ENCODE data around the gene EPAS1. TPM values are rescaled to one million over a fixed set of nuclear protein-coding genes. Genes with fewer than 3 reads are reported as not detected.

Gene EPAS1
- total and polyA plus RNA-seq, 5 donors, result 149 to 340 (median 246) TPM

GRCh38 chr2:46342566-46343315, 45.5 kb downstream of the EPAS1 start:
- ATAC-seq (no peak), DNase-seq (peak in 1 of 3 donors; percentile 16)
- intact Hi-C loops (cut with DNase I), result no loop called here
- H3K27ac ChIP-seq (ENCODE audit: low read length), result peak overlapping the region; percentile 17
- H3K4me3 ChIP-seq (ENCODE audit: low read length), result no peak overlapping the region
- 55% methylated on average over 9 of the region's 9 CpGs for WGBS
- H3K9me3 ChIP-seq (ENCODE audit: control insufficient read depth, low read length), result no peaks in the 10 kb centered on the region
- H3K4me1 ChIP-seq (ENCODE audit: control insufficient read depth, insufficient read depth, low read length), result peaks cover 50% of the 10 kb centered on the region
- no peaks in the 10 kb centered on the region for H3K27me3 ChIP-seq (ENCODE audit: control insufficient read depth, insufficient read depth)

DNA sequence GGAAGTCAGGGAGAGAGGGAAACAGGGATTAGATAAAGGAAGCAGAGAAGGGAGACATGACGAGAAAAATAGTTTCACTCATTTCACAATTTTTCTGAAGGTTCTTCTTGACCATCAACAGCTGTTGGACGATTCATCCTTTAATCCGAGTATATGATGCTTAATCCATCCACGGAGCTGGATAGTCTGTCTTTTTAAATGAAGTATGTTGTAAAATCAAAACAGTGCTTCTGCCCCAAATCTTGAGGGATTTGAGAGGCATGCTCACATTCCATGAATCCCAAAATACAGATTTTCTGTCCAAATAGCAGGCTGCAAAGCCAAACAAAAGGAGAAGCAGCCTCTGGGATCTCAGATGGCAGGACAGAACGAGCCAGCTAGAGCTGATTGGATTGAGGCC, 47.5 kb downstream of the EPAS1 start:
- Histone ChIP-seq H3K9me3 (ENCODE audit: control insufficient read depth, low read length) (no peaks in the 10 kb centered on the region), H3K4me1 (ENCODE audit: control insufficient read depth, insufficient read depth, low read length) (peaks cover 49% of the 10 kb centered on the region), H3K4me3 (ENCODE audit: low read length) (no peak overlapping the region), H3K27ac (ENCODE audit: low read length) (no peak overlapping the region), H3K27me3 (ENCODE audit: control insufficient read depth, insufficient read depth) (no peaks in the 10 kb centered on the region)
- WGBS, result 46% methylated on average over 5 of the region's 5 CpGs
- DNase-seq, result no peak
- intact Hi-C loops (cut with DNase I), result no loop called here
- ATAC-seq, result no peak

- intact Hi-C loops (cut with DNase I), result no loop called here
Observed at GRCh38 chr2:46345775-46346174, 48.6 kb downstream of the EPAS1 start.

GRCh38 chr2:46346719-46347118, 49.5 kb downstream of the EPAS1 start:
- no peaks in the 10 kb centered on the region for H3K9me3 ChIP-seq (ENCODE audit: control insufficient read depth, low read length)
- no peaks in the 10 kb centered on the region for H3K27me3 ChIP-seq (ENCODE audit: control insufficient read depth, insufficient read depth)
- intact Hi-C loops (cut with DNase I), result no loop called here
- H3K4me1 ChIP-seq (ENCODE audit: control insufficient read depth, insufficient read depth, low read length), result peaks cover 44% of the 10 kb centered on the region
- whole genome bisulfite sequencing, result 85% methylated on average over 10 of the region's 10 CpGs
- H3K4me3 ChIP-seq (ENCODE audit: low read length), result no peak overlapping the region
- ATAC-seq (no peak), DNase-seq (peak in 1 of 3 donors; percentile 40)
- H3K27ac ChIP-seq (ENCODE audit: low read length), result peak overlapping the region; percentile 1

More at GRCh38 chr2:46345775-46346174, 48.6 kb downstream of the EPAS1 start:
- WGBS, result 54% methylated on average over 3 of the region's 3 CpGs
- no peak overlapping the region for H3K4me3 ChIP-seq (ENCODE audit: low read length)
- no peak for DNase-seq
- no peaks in the 10 kb centered on the region for H3K27me3 ChIP-seq (ENCODE audit: control insufficient read depth, insufficient read depth)
- H3K27ac ChIP-seq (ENCODE audit: low read length), result no peak overlapping the region
- peaks cover 45% of the 10 kb centered on the region for H3K4me1 ChIP-seq (ENCODE audit: control insufficient read depth, insufficient read depth, low read length)
- ATAC-seq, result no peak
- H3K9me3 ChIP-seq (ENCODE audit: control insufficient read depth, low read length), result no peaks in the 10 kb centered on the region

DNA sequence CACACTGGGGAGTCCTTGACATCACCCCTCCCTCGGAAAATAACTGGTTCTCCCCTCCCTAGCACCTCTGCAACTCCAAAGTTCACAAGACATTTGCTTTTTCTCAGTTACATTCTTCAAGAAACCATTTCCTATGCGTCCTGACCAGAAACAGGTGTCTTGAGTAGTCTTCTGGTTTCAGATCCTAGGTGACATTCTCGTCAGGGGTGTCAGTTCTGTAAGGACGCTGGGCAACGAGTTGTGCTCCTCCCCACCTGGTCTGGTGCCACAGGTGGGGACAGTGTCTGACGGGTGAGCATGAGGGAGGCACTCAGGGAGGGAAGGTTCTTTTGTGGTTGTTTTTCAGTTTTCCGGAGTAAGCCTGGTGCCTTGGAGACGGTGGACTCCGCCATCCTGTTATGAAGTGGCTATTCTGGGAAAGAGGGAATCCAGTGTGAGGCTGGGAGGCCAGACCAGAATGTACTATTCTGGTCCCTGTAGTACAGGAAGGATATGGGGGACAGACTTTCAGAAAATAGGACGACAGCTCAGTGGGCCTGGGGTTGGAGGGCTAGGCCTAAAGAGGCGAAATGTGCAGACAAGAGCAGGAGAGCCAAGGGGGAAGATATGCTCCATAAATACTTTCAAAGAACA, 50.6 kb downstream of the EPAS1 start:
- Histone ChIP-seq H3K9me3 (ENCODE audit: control insufficient read depth, low read length) (no peaks in the 10 kb centered on the region), H3K27ac (ENCODE audit: low read length) (peak overlapping the region; percentile 24), H3K4me1 (ENCODE audit: control insufficient read depth, insufficient read depth, low read length) (peaks cover 37% of the 10 kb centered on the region), H3K4me3 (ENCODE audit: low read length) (no peak overlapping the region), H3K27me3 (ENCODE audit: control insufficient read depth, insufficient read depth) (no peaks in the 10 kb centered on the region)
- no peak for DNase-seq
- intact Hi-C loops (cut with DNase I), result no loop called here
- WGBS, result 62% methylated on average over 11 of the region's 11 CpGs
- no peak for ATAC-seq

- peak in 1 of 3 donors; percentile 35 for DNase-seq
- Histone ChIP-seq H3K4me1 (ENCODE audit: control insufficient read depth, insufficient read depth, low read length) (peaks cover 33% of the 10 kb centered on the region), H3K27me3 (ENCODE audit: control insufficient read depth, insufficient read depth) (no peaks in the 10 kb centered on the region), H3K4me3 (ENCODE audit: low read length) (no peak overlapping the region), H3K9me3 (ENCODE audit: control insufficient read depth, low read length) (no peaks in the 10 kb centered on the region), H3K27ac (ENCODE audit: low read length) (peak overlapping the region; percentile 51)
- intact Hi-C loops (cut with DNase I), result no loop called here
- 68% methylated on average over 6 of the region's 6 CpGs for WGBS
- no peak for ATAC-seq
Observed at GRCh38 chr2:46349115-46349547, 51.9 kb downstream of the EPAS1 start.

DNA sequence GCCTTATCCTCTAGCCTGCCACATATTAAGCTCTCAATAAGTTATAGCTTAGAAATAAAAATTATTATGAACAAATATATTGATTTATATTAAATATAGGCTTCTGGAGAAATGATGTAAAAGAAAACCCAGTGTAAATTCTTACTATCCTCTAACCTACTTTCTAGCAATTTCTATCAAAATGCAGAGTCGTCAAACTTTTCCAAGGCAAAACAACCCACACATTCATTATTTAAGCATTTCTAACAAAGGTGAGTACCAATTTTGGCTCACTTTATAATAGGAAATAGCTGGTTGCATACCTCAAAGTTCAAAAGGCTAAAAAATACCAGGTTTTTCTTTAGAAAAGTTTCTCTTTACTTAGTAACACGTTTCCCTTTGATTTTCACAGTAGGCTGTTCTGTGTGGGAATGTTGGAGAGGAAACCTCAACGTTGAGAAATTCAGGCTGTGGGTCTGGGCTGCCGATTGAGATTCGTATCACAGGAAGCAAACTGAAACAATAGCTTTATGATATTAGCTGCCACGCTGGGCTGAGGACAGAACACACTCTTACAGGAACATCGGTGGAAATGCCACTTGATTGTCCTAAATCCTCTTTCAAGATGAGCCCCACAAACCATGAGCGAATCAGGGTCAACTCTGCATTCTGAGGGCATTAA, 53.0 kb downstream of the EPAS1 start:
- Histone ChIP-seq H3K4me3 (ENCODE audit: low read length) (no peak overlapping the region), H3K27me3 (ENCODE audit: control insufficient read depth, insufficient read depth) (no peaks in the 10 kb centered on the region), H3K4me1 (ENCODE audit: control insufficient read depth, insufficient read depth, low read length) (peaks cover 34% of the 10 kb centered on the region), H3K9me3 (ENCODE audit: control insufficient read depth, low read length) (no peaks in the 10 kb centered on the region), H3K27ac (ENCODE audit: low read length) (no peak overlapping the region)
- intact Hi-C loops (cut with DNase I), result loop anchor here in 1 of 4 donors (10.0 kb wide), 1 partner anchor 45 kb away; no protein-coding TSS in a partner anchor
- WGBS, result 45% methylated on average over 8 of the region's 8 CpGs
- DNase-seq, result no peak
- peak in 1 of 2 donors; percentile 31 for ATAC-seq

- 49% methylated on average over 5 of the region's 5 CpGs for WGBS
- DNase-seq (no peak), ATAC-seq (peak in 1 of 2 donors; percentile 24)
- Histone ChIP-seq H3K9me3 (ENCODE audit: control insufficient read depth, low read length) (no peaks in the 10 kb centered on the region), H3K4me3 (ENCODE audit: low read length) (no peak overlapping the region), H3K27ac (ENCODE audit: low read length) (peak overlapping the region; percentile 75), H3K4me1 (ENCODE audit: control insufficient read depth, insufficient read depth, low read length) (peaks cover 32% of the 10 kb centered on the region), H3K27me3 (ENCODE audit: control insufficient read depth, insufficient read depth) (no peaks in the 10 kb centered on the region)
- intact Hi-C loops (cut with DNase I), result loop anchor here in 1 of 4 donors (10.0 kb wide), 1 partner anchor 46 kb away; no protein-coding TSS in a partner anchor
Observed at GRCh38 chr2:46351098-46351749, 54.0 kb downstream of the EPAS1 start.

- Histone ChIP-seq H3K4me1 (ENCODE audit: control insufficient read depth, insufficient read depth, low read length) (peaks cover 28% of the 10 kb centered on the region), H3K27me3 (ENCODE audit: control insufficient read depth, insufficient read depth) (no peaks in the 10 kb centered on the region), H3K9me3 (ENCODE audit: control insufficient read depth, low read length) (no peaks in the 10 kb centered on the region), H3K4me3 (ENCODE audit: low read length) (no peak overlapping the region), H3K27ac (ENCODE audit: low read length) (peak overlapping the region; percentile 75)
- DNase-seq (peak; percentile 69 to 87 (median 72)), ATAC-seq (peak; percentile 40 to 80)
- 54% methylated on average over 10 of the region's 10 CpGs for WGBS
- intact Hi-C loops (cut with DNase I), result loop anchor here in 1 of 4 donors (10.0 kb wide), 1 partner anchor 47 kb away; no protein-coding TSS in a partner anchor
Observed at GRCh38 chr2:46351750-46352138, 54.5 kb downstream of the EPAS1 start.

DNA sequence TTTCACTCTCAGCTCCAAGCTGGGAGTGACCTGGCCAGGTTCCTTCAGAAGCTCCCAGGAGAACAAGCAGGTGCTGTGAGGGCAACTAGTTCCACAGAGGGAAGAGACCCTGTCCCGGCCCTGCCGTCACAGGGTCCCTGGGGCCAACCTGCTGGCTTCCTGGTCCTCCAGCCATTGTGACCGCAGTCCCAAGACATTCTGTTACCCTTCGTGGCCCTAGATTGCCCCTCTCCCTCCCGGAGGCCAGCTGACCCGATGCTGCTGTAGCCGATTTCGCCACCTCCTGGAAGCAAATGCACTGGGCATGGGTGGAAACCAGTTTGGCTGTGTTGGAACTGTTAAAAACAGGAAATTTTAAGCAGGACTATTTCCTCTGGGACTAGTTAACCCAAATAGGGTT, 55.4 kb downstream of the EPAS1 start:
- intact Hi-C loops (cut with DNase I), result loop anchor here in 1 of 4 donors (10.0 kb wide), 1 partner anchor 48 kb away; no protein-coding TSS in a partner anchor
- H3K27ac ChIP-seq (ENCODE audit: low read length), result peak overlapping the region; percentile 60

More for the DNA sequence above, 55.4 kb downstream of the EPAS1 start:
- peaks cover 26% of the 10 kb centered on the region for H3K4me1 ChIP-seq (ENCODE audit: control insufficient read depth, insufficient read depth, low read length)
- peak; percentile 54 to 70 for ATAC-seq
- WGBS, result 43% methylated on average over 8 of the region's 8 CpGs
- peak; percentile 53 to 78 (median 66) for DNase-seq
- H3K4me3 ChIP-seq (ENCODE audit: low read length), result no peak overlapping the region
- H3K9me3 ChIP-seq (ENCODE audit: control insufficient read depth, low read length), result no peaks in the 10 kb centered on the region
- no peaks in the 10 kb centered on the region for H3K27me3 ChIP-seq (ENCODE audit: control insufficient read depth, insufficient read depth)
